ENCODE data around the gene MAPK14.
"Not testable (repeated sequence)": the region's sequence is repeated elsewhere in the genome, so short reads cannot be mapped to it uniquely, and the experiment has no call there.

MAPK14 gene

DNA sequence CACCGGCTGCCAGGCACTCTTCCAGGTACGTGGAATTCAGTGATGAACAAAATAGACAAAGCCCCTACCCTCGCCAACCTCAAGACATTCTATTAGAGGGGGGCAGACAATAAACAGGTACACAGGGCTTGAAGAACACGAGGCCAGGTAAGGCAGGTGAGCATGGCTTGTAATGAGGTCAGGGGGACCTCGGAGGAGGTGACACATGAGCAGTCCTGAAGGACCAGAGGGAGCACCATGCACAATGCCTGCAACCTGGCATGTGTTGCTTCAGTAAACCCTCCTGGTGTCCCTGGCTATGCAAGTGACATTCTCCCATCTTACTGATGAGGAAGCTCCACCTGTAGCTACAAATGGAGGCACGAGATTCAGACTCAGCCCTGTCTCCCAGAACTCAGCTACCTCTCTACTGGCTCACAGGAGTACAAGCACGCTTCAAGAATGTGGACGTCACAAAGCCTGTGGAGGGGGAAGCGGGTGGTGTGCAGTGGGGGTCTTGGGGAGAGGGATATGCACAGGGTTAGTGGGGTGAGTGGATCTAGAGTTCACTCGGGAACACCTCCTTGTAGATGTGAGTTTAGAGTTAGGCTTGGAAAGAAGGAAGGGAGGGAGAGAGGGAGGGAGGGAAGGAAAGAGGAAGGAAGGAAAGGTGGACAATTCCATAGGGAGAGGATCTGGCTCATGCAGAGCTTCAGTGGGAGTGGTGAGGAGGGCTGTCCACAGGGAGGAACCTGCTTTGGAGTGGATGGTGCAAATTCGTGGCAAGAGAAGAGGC, 95.1 kb downstream of the MAPK14 start:
- H3K4me3 ChIP-seq (ENCODE audit: low read depth, low read length), result no peak overlapping the region
- TF ChIP-seq, protein P1, sequence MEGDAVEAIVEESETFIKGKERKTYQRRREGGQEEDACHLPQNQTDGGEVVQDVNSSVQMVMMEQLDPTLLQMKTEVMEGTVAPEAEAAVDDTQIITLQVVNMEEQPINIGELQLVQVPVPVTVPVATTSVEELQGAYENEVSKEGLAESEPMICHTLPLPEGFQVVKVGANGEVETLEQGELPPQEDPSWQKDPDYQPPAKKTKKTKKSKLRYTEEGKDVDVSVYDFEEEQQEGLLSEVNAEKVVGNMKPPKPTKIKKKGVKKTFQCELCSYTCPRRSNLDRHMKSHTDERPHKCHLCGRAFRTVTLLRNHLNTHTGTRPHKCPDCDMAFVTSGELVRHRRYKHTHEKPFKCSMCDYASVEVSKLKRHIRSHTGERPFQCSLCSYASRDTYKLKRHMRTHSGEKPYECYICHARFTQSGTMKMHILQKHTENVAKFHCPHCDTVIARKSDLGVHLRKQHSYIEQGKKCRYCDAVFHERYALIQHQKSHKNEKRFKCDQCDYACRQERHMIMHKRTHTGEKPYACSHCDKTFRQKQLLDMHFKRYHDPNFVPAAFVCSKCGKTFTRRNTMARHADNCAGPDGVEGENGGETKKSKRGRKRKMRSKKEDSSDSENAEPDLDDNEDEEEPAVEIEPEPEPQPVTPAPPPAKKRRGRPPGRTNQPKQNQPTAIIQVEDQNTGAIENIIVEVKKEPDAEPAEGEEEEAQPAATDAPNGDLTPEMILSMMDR (IDR thresholded peaks at IDR 0.05; ENCODE audit: low read depth, low read length), result no peak

- TF ChIP-seq, protein P1 (IDR thresholded peaks at IDR 0.05; ENCODE audit: low read depth, low read length), result peak; percentile 58
- H3K4me3 ChIP-seq (ENCODE audit: low read depth, low read length), result no peak overlapping the region
Observed at GRCh38 chr6:36123270-36124139, 95.9 kb downstream of the MAPK14 start.

DNA sequence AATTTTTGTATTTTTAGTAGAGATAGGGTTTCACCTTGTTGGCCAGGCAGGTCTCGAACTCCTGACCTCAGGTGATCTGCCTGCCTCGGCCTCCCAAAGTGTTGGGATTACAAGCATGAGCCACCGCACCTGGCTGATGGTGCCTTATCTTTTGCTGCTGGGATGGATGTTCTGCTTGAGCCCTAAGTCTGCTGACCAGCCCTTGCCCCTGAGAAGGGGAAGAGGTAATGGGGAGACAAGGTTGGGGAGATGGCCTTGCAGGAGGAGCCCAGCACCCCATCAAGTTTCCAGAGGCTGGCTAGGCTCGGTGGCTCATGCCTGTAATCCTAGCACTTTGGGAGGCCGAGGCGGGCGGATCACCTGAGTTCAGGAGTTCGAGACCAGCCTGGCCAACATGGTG, 96.7 kb downstream of the MAPK14 start:
- not testable (repeated sequence) for H3K4me3 ChIP-seq (ENCODE audit: low read depth, low read length)

DNA sequence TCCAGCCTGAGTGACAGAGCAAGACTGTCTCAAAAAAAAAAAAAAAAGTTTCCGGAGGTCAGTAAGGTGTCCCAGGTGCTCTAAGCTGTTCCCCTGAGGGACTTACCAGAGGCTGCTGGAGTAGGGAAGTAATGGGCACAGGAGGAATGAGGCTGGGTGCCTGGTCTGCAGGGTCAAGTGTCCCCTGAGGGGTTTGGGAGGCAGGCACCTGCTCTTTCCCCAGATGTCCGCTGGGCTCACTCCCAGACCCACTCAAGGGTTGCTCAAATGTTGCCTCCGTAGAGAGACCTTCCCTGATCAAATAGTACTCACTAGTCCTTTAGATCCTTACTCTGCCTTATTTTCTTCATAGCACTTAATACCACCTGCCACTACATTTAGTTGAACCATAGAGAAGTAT, 97.3 kb downstream of the MAPK14 start:
- H3K4me3 ChIP-seq (ENCODE audit: low read depth, low read length), result no peak overlapping the region
- TF ChIP-seq, protein P1 (IDR thresholded peaks at IDR 0.05; ENCODE audit: low read depth, low read length), result no peak

GRCh38 chr6:36125575-36125974, 98.0 kb downstream of the MAPK14 start:
- TF ChIP-seq, protein P1 (IDR thresholded peaks at IDR 0.05; ENCODE audit: low read depth, low read length), result no peak
- no peak overlapping the region for H3K4me3 ChIP-seq (ENCODE audit: low read depth, low read length)

DNA sequence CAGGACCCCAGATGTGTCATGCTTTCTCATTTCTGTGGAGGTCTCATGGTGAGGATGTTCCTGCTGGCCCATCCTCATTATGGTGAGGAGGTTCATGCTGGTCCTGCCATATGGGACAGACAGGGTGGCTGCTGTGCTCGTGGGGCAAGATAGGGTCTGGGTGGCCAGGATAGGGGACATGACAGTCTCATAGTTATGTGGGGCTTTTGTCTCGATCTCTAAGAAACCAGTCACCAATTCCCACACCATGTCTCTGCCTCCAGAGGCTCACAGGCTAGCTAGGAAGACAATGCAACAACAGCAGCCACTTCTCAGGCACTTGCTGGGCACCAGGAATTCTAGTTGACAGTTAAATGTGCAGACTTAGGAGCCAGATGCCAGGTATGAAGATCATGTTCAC, 98.5 kb downstream of the MAPK14 start:
- no peak overlapping the region for H3K4me3 ChIP-seq (ENCODE audit: low read depth, low read length)
- TF ChIP-seq, protein P1 (IDR thresholded peaks at IDR 0.05; ENCODE audit: low read depth, low read length), result no peak

- TF ChIP-seq, protein P1 (IDR thresholded peaks at IDR 0.05; ENCODE audit: low read depth, low read length), result no peak
- H3K4me3 ChIP-seq (ENCODE audit: low read depth, low read length), result no peak overlapping the region
Observed at GRCh38 chr6:36126553-36127458, 99.2 kb downstream of the MAPK14 start.

Data from WI38 (cell line).